Measurements from ENCODE around the gene KRTAP10-9.
A peak's percentile ranks its signal among the peaks of the same experiment; 100 is the strongest.
"Not testable (repeated sequence)": the region's sequence is repeated elsewhere in the genome, so short reads cannot be mapped to it uniquely, and the experiment has no call there.

Gene KRTAP10-9

GRCh38 chr21:44615466-44615865, 11.4 kb upstream of the KRTAP10-9 start:
- no peak for DNase-seq (ENCODE audit: low read depth)

GRCh38 chr21:44615911-44616590, 10.8 kb upstream of the KRTAP10-9 start:
- no peak for DNase-seq (ENCODE audit: low read depth)

- DNase-seq (ENCODE audit: low read depth), result no peak
Measured at GRCh38 chr21:44616591-44616926, 10.3 kb upstream of the KRTAP10-9 start.

- DNase-seq (ENCODE audit: low read depth), result no peak
Measured at GRCh38 chr21:44617071-44617501, 9.8 kb upstream of the KRTAP10-9 start.

GRCh38 chr21:44618504-44618903, 8.4 kb upstream of the KRTAP10-9 start:
- no peak for DNase-seq (ENCODE audit: low read depth)

- DNase-seq (ENCODE audit: low read depth), result peak; percentile 47
Measured at GRCh38 chr21:44618909-44619308, 8.0 kb upstream of the KRTAP10-9 start.

- no peak for DNase-seq (ENCODE audit: low read depth)
Measured at GRCh38 chr21:44619886-44620285, 7.0 kb upstream of the KRTAP10-9 start.

GRCh38 chr21:44623575-44623974, 3.3 kb upstream of the KRTAP10-9 start:
- DNase-seq (ENCODE audit: low read depth), result no peak

GRCh38 chr21:44625756-44626155, 1.1 kb upstream of the KRTAP10-9 start:
- no peak for DNase-seq (ENCODE audit: low read depth)

GRCh38 chr21:44626262-44626661, 631 bp upstream of the KRTAP10-9 start:
- DNase-seq (ENCODE audit: low read depth), result no peak

- not testable (repeated sequence) for DNase-seq (ENCODE audit: low read depth)
Measured at GRCh38 chr21:44627181-44627822, 409 bp downstream of the KRTAP10-9 start.

GRCh38 chr21:44627831-44628233, 939 bp downstream of the KRTAP10-9 start:
- not testable (repeated sequence) for DNase-seq (ENCODE audit: low read depth)

GRCh38 chr21:44628707-44629391, 2.0 kb downstream of the KRTAP10-9 start:
- DNase-seq (ENCODE audit: low read depth), result no peak

- no peak for DNase-seq (ENCODE audit: low read depth)
Measured at GRCh38 chr21:44630440-44630839, 3.5 kb downstream of the KRTAP10-9 start.

GRCh38 chr21:44632067-44632466, 5.2 kb downstream of the KRTAP10-9 start:
- DNase-seq (ENCODE audit: low read depth), result no peak

- DNase-seq (ENCODE audit: low read depth), result no peak
Measured at GRCh38 chr21:44636209-44637017, 9.5 kb downstream of the KRTAP10-9 start.

- no peak for DNase-seq (ENCODE audit: low read depth)
Measured at GRCh38 chr21:44637018-44637850, 10.3 kb downstream of the KRTAP10-9 start, which contains the start of gene KRTAP10-10. Gene KRTAP10-10 (plus strand): TSS chr21:44637356. CDS start chr21:44637418, 62 bp downstream.

GRCh38 chr21:44637851-44638348, 11.0 kb downstream of the KRTAP10-9 start:
- DNase-seq (ENCODE audit: low read depth), result not testable (repeated sequence)

- not testable (repeated sequence) for DNase-seq (ENCODE audit: low read depth)
Measured at GRCh38 chr21:44638506-44639330, 11.8 kb downstream of the KRTAP10-9 start.

- no peak for DNase-seq (ENCODE audit: low read depth)
Measured at GRCh38 chr21:44639331-44639655, 12.4 kb downstream of the KRTAP10-9 start.

Data from T follicular helper cell (primary cell).